ENCODE data around the gene ZBTB47.
A peak's percentile ranks its signal among the peaks of the same experiment; 100 is the strongest.

Gene ZBTB47

GRCh38 chr3:42686832-42687650, 33.5 kb downstream of the ZBTB47 start:
- peak; percentile 2 for DNase-seq

GRCh38 chr3:42688016-42688415, 34.5 kb downstream of the ZBTB47 start:
- DNase-seq, result peak; percentile 8

- peak; percentile 4 for DNase-seq
Measured at GRCh38 chr3:42688487-42689420, 35.3 kb downstream of the ZBTB47 start.

GRCh38 chr3:42689421-42690014, 36.0 kb downstream of the ZBTB47 start:
- DNase-seq, result peak; percentile 5

- peak; percentile 3 for DNase-seq
Measured at GRCh38 chr3:42690191-42690590, 36.7 kb downstream of the ZBTB47 start.

- DNase-seq, result peak; percentile 5
Measured at GRCh38 chr3:42690766-42691680, 37.5 kb downstream of the ZBTB47 start.

GRCh38 chr3:42691816-42692666, 38.5 kb downstream of the ZBTB47 start:
- peak; percentile 3 for DNase-seq

GRCh38 chr3:42692667-42693529, 39.4 kb downstream of the ZBTB47 start:
- DNase-seq, result peak; percentile 4

- DNase-seq, result no peak
Measured at GRCh38 chr3:42693530-42693930, 40.0 kb downstream of the ZBTB47 start.

GRCh38 chr3:42694366-42694765, 40.9 kb downstream of the ZBTB47 start:
- DNase-seq, result no peak

GRCh38 chr3:42696356-42697288, 43.1 kb downstream of the ZBTB47 start:
- DNase-seq, result no peak

GRCh38 chr3:42697289-42698051, 44.0 kb downstream of the ZBTB47 start:
- DNase-seq, result no peak

GRCh38 chr3:42698216-42698910, 44.9 kb downstream of the ZBTB47 start:
- no peak for DNase-seq

GRCh38 chr3:42698911-42699230, 45.4 kb downstream of the ZBTB47 start:
- DNase-seq, result no peak

- no peak for DNase-seq
Measured at GRCh38 chr3:42699511-42699971, 46.0 kb downstream of the ZBTB47 start.

GRCh38 chr3:42700366-42701288, 47.1 kb downstream of the ZBTB47 start:
- no peak for DNase-seq
